ENCODE data around the gene APC2.

The APC2 gene

GRCh38 chr19:1426736-1427135, 23.2 kb upstream of the APC2 start:
- TF ChIP-seq CTCF (IDR thresholded peaks at IDR 0.05; ENCODE audit: low read length, missing control alignments) = no peak
- H3K4me3 ChIP-seq (replicated peaks; ENCODE audit: low read depth, low read length) = no peak overlapping the region
- DNase-seq (ENCODE audit: low read depth) = no peak

GRCh38 chr19:1427221-1427920, 22.6 kb upstream of the APC2 start:
- TF ChIP-seq CTCF (IDR thresholded peaks at IDR 0.05; ENCODE audit: low read length, missing control alignments) = no peak
- no peak for DNase-seq (ENCODE audit: low read depth)
- no peak overlapping the region for H3K4me3 ChIP-seq (replicated peaks; ENCODE audit: low read depth, low read length)

- no peak overlapping the region for H3K4me3 ChIP-seq (replicated peaks; ENCODE audit: low read depth, low read length)
- DNase-seq (ENCODE audit: low read depth) = no peak
- no peak for TF ChIP-seq CTCF (IDR thresholded peaks at IDR 0.05; ENCODE audit: low read length, missing control alignments)
Measured at GRCh38 chr19:1428738-1429391, 21.1 kb upstream of the APC2 start.

- no peak for TF ChIP-seq CTCF (IDR thresholded peaks at IDR 0.05; ENCODE audit: low read length, missing control alignments)
- no peak overlapping the region for H3K4me3 ChIP-seq (replicated peaks; ENCODE audit: low read depth, low read length)
- DNase-seq (ENCODE audit: low read depth) = no peak
Measured at GRCh38 chr19:1429750-1430149, 20.2 kb upstream of the APC2 start.

- H3K4me3 ChIP-seq (replicated peaks; ENCODE audit: low read depth, low read length) = no peak overlapping the region
- no peak for DNase-seq (ENCODE audit: low read depth)
- no peak for TF ChIP-seq CTCF (IDR thresholded peaks at IDR 0.05; ENCODE audit: low read length, missing control alignments)
Measured at GRCh38 chr19:1430246-1430645, 19.7 kb upstream of the APC2 start.

- DNase-seq (ENCODE audit: low read depth) = no peak
- TF ChIP-seq CTCF (IDR thresholded peaks at IDR 0.05; ENCODE audit: low read length, missing control alignments) = no peak
- no peak overlapping the region for H3K4me3 ChIP-seq (replicated peaks; ENCODE audit: low read depth, low read length)
Measured at GRCh38 chr19:1431759-1432506, 18.0 kb upstream of the APC2 start.
